ENCODE data around the gene RBM39. TPM values are rescaled to one million over a fixed set of nuclear protein-coding genes. Genes with fewer than 3 reads are reported as not detected.

The RBM39 gene
- total and polyA plus RNA-seq, 2 of the 8 experiments (the other 6 are each of a cell fraction or from before 2014, with no cell fraction given): 78.0 to 219 TPM

GRCh38 chr20:35732644-35732982, 9.4 kb downstream of the RBM39 start:
- no peaks in the 10 kb centered on the region for H3K27me3 ChIP-seq (replicated peaks in 1 of 4; ENCODE audit: control insufficient read depth in 3 of 4, extremely low read depth in 1 of 4, insufficient read depth in 3 of 4, low read length in 3 of 4)
- DNase-seq (ENCODE audit: low read depth in 1 of 2, low spot score in 2 of 2): no peak
- no peak overlapping the region for H3K56ac ChIP-seq (replicated peaks; ENCODE audit: insufficient read length, low read depth, low read length)
- H3K36me3 ChIP-seq (ENCODE audit: control insufficient read depth in 2 of 4, insufficient read depth in 4 of 4, low read length in 3 of 4): peaks cover 52 to 100% (median 90%) of the 10 kb centered on the region in 4 experiments
- H2BK20ac ChIP-seq (ENCODE audit: low read length): no peak overlapping the region
- no peak overlapping the region for H2AK5ac ChIP-seq (ENCODE audit: low read depth, low read length)
- H3K4me1 ChIP-seq (replicated peaks in 1 of 4; ENCODE audit: control insufficient read depth in 3 of 4, insufficient read depth in 4 of 4, low read length in 3 of 4): no peaks in the 10 kb centered on the region
- H3K23ac ChIP-seq (ENCODE audit: insufficient read length): no peak overlapping the region
- H2BK5ac ChIP-seq (ENCODE audit: low read depth, low read length): no peak overlapping the region
- no peak overlapping the region for H2BK12ac ChIP-seq (ENCODE audit: low read depth, low read length)
- H2BK120ac ChIP-seq (replicated peaks; ENCODE audit: low read depth, low read length): no peak overlapping the region
- H4K8ac ChIP-seq (ENCODE audit: extremely low read depth, insufficient read depth, low read length): no peak overlapping the region
- peaks cover 19 to 30% of the 10 kb centered on the region in 2 experiments for H4K20me1 ChIP-seq (replicated peaks in 1 of 2; ENCODE audit: control insufficient read depth in 1 of 2, insufficient read depth in 2 of 2, low read length in 2 of 2)
- WGBS, 2 experiments (ENCODE audit: extremely low coverage in 1 of 2, insufficient coverage in 1 of 2, insufficient read length in 1 of 2, insufficient replicate concordance in 2 of 2, low coverage in 1 of 2, low lambda C conversion rate in 2 of 2, missing lambda C conversion rate in 1 of 2): 85% methylated on average over 1 of the region's 1 CpG; no CpG with 5 or more reads in 1 of the 2 experiments
- no peaks in the 10 kb centered on the region for H3K9me3 ChIP-seq (ENCODE audit: insufficient read depth in 2 of 2, low read depth in 1 of 2, low read length in 1 of 2)
- TF ChIP-seq EP300 (IDR thresholded peaks at IDR 0.05; ENCODE audit: borderline replicate concordance in 1 of 2, low read depth in 2 of 2, low read length in 2 of 2) (no peak), HDAC6 (IDR thresholded peaks at IDR 0.05; ENCODE audit: low read depth, low read length) (no peak), RNF2 (IDR thresholded peaks at IDR 0.05; ENCODE audit: borderline replicate concordance, low read depth, low read length, missing control alignments, poor library complexity, severe bottlenecking) (no peak), NANOG (IDR thresholded peaks at IDR 0.05; ENCODE audit: insufficient read depth, low read depth, low read length, poor library complexity, severe bottlenecking) (no peak), KDM5A (IDR thresholded peaks at IDR 0.05; ENCODE audit: low read length) (no peak), TCF12 (IDR thresholded peaks at IDR 0.05; ENCODE audit: low read depth, low read length) (no peak)
- no peak overlapping the region for H3K27ac ChIP-seq (ENCODE audit: low read depth, low read length)
- H4K5ac ChIP-seq (ENCODE audit: insufficient read length, low read depth, low read length): no peak overlapping the region
- H3K79me2 ChIP-seq (ENCODE audit: control insufficient read depth in 1 of 2, insufficient read depth in 2 of 2, low read length in 2 of 2): peaks cover 8 to 95% of the 10 kb centered on the region in 2 experiments
- H3K4me3 ChIP-seq (ENCODE audit: extremely low read depth in 1 of 4, insufficient read depth in 2 of 4, low read depth in 3 of 4, low read length in 4 of 4): no peak overlapping the region
- no peaks in the 10 kb centered on the region for H3K23me2 ChIP-seq (ENCODE audit: low read depth, low read length)
- no peak for FAIRE-seq
- CTCF ChIA-PET (ENCODE audit: partially characterized antibody): no interaction called here
- no peak overlapping the region for H2BK15ac ChIP-seq (ENCODE audit: low read length)
- no peak overlapping the region for H3K4ac ChIP-seq (replicated peaks; ENCODE audit: insufficient read length, low read depth, low read length)
- no peak overlapping the region for H3K9ac ChIP-seq (replicated peaks in 1 of 4; ENCODE audit: extremely low read depth in 1 of 4, low read depth in 3 of 4, low read length in 3 of 4)
- POLR2A ChIA-PET (ENCODE audit: partially characterized antibody): interaction anchor here (0.6 to 45.3 kb wide), 7 partner anchors 2 to 1150 kb away, joined by 3 to 2341 read pairs (median 4); partner anchors contain the start of genes NFS1, PHF20, RBM39 and ROMO1
- no peak overlapping the region for H2AFZ ChIP-seq (ENCODE audit: low read length)
- no peak overlapping the region for H3K4me2 ChIP-seq (ENCODE audit: insufficient read depth in 1 of 2, low read depth in 2 of 2, low read length in 2 of 2)
- no peak overlapping the region for H3K18ac ChIP-seq (ENCODE audit: extremely low read depth, low read length)
- no peaks in the 10 kb centered on the region; the same call in 1 of the 2 replicates for H3K79me1 ChIP-seq (ENCODE audit: low read depth, low read length)
- no peak overlapping the region for H4K91ac ChIP-seq (replicated peaks; ENCODE audit: insufficient read length, low read length)
- no peak overlapping the region for H3K14ac ChIP-seq (ENCODE audit: insufficient read length)
